GM12875 (cell line): ENCODE data around the gene PFDN1.

Source experiments
- H3K4me3 ChIP-seq: one replicate; pipeline ENCODE4 v1.5.1; 2011; ENCODE audit warnings: low read depth, low read length, control low read depth
- CTCF ChIP-seq: IDR thresholded peaks from 2 replicates; pipeline ENCODE4 v1.5.1; 2011; ENCODE audit warnings: low read depth, mild to moderate bottlenecking, control low read depth, inconsistent platforms, low read length, moderate library complexity, borderline replicate concordance; ENCODE audit not compliant: insufficient read depth

PFDN1 gene

GRCh38 chr5:140287801-140288521 is 14.9 kb downstream of the PFDN1 start:
- no peak for TF ChIP-seq CTCF
- no peak overlapping the region for H3K4me3 ChIP-seq

GRCh38 chr5:140286424-140286823 is 16.5 kb downstream of the PFDN1 start:
- H3K4me3 ChIP-seq: no peak overlapping the region
- TF ChIP-seq CTCF: no peak

- TF ChIP-seq CTCF: no peak
- H3K4me3 ChIP-seq: no peak overlapping the region
Measured at GRCh38 chr5:140284013-140284412, 18.9 kb downstream of the PFDN1 start.

GRCh38 chr5:140282266-140282665 is 20.6 kb downstream of the PFDN1 start:
- no peak overlapping the region for H3K4me3 ChIP-seq
- no peak for TF ChIP-seq CTCF

GRCh38 chr5:140275837-140276236 is 27.1 kb downstream of the PFDN1 start:
- no peak for TF ChIP-seq CTCF

GRCh38 chr5:140273401-140273877 is 29.5 kb downstream of the PFDN1 start:
- no peak overlapping the region for H3K4me3 ChIP-seq
- TF ChIP-seq CTCF: no peak

More at GRCh38 chr5:140275837-140276236, 27.1 kb downstream of the PFDN1 start:
- no peak overlapping the region for H3K4me3 ChIP-seq

GRCh38 chr5:140270008-140270407 is 32.9 kb downstream of the PFDN1 start:
- no peak overlapping the region for H3K4me3 ChIP-seq
- no peak for TF ChIP-seq CTCF
